AG09309 (cell line): ENCODE results near the gene TOPAZ1.

Source experiments
- DNase-seq: peaks from one replicate; pipeline ENCODE4 v3.0.0-alpha.2; 2010; ENCODE audit warnings: low read depth
- H3K4me3 ChIP-seq: 2 replicates; pipeline ENCODE4 v1.5.1; 2011; ENCODE audit warnings: mild to moderate bottlenecking, low read depth, low read length, moderate library complexity; ENCODE audit not compliant: control insufficient read depth
- CTCF ChIP-seq: IDR thresholded peaks from 2 replicates; pipeline ENCODE4 v1.5.1; 2011; ENCODE audit warnings: mild to moderate bottlenecking, low read depth, low read length, inconsistent platforms; ENCODE audit not compliant: insufficient read depth, control insufficient read depth; ENCODE audit errors: missing control alignments

TOPAZ1 gene

GRCh38 chr3:44210967-44211366, 30.7 kb upstream of the TOPAZ1 start:
- no peak for DNase-seq
- no peak overlapping the region for H3K4me3 ChIP-seq
- no peak for TF ChIP-seq CTCF

- no peak overlapping the region for H3K4me3 ChIP-seq
- no peak for TF ChIP-seq CTCF
- DNase-seq = no peak
Observed at GRCh38 chr3:44222337-44222736, 19.3 kb upstream of the TOPAZ1 start.

GRCh38 chr3:44223299-44223698, 18.4 kb upstream of the TOPAZ1 start:
- no peak for DNase-seq
- no peak overlapping the region for H3K4me3 ChIP-seq
- no peak for TF ChIP-seq CTCF

GRCh38 chr3:44224131-44224530, 17.6 kb upstream of the TOPAZ1 start:
- no peak for TF ChIP-seq CTCF

GRCh38 chr3:44226573-44226972, 15.1 kb upstream of the TOPAZ1 start:
- TF ChIP-seq CTCF = no peak
- no peak for DNase-seq
- no peak overlapping the region for H3K4me3 ChIP-seq

More at GRCh38 chr3:44224131-44224530, 17.6 kb upstream of the TOPAZ1 start:
- DNase-seq = no peak
- H3K4me3 ChIP-seq = no peak overlapping the region

- no peak overlapping the region for H3K4me3 ChIP-seq
- TF ChIP-seq CTCF = no peak
- no peak for DNase-seq
Observed at GRCh38 chr3:44227632-44228031, 14.1 kb upstream of the TOPAZ1 start.

GRCh38 chr3:44228900-44229299, 12.8 kb upstream of the TOPAZ1 start:
- H3K4me3 ChIP-seq = no peak overlapping the region
- DNase-seq = no peak
- TF ChIP-seq CTCF = no peak
